HG03521 (cell line): ENCODE data around the gene CCDC33.

Experiments used
- ATAC-seq: cut with Tn5 transposase; IDR thresholded peaks from one replicate; pipeline ENCODE4 v1.9.1; 2021; ENCODE audit warnings: mild to moderate bottlenecking, moderate library complexity; ENCODE audit not compliant: unreplicated experiment

CCDC33 gene

DNA sequence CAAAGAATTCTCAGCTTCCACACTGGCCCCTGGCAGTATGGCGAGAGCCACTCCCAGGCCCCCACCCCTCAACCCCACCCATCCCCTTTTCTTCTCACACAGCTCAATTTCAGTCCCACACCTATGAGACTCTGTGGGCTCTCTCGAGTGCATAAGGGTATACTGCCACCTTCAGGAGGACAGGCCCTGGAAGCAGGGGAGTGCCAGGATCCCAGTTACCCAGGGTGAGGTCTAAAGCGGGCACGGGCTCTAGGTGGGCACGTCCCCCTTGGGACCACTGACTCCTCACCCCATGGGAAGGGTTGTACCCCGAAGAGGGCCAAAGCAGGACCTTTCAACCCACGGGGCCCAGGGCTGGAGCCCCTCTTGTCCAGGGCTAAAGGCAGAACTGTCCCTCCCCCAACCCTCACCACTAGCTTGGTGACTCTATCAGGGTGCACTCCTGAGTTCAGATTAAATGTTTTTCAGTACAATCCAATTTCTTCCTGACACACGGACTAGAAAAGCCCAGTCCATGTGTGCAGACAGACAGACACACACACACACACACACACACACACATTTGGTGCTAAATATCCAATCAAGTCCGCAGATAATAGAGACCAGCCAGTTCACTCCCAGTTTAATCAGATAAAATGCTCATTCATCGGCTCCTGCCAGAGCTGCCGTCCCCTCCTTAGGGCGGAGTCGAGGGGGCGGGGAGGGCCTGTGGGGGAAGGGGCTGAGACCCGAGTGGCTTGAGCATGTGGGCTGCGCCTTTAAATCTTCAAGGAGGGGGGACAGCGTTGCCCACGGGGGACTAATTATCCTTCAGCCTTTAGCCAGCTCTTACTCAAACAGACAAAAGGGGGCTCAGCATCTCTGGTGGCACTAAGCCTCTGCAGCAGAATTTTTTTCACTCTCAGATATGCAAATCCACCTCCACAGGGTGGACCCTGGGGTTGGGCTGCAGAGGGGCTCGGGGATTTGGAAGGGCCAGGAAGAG is 72.0 kb downstream of the CCDC33 start:
- no peak for ATAC-seq

DNA sequence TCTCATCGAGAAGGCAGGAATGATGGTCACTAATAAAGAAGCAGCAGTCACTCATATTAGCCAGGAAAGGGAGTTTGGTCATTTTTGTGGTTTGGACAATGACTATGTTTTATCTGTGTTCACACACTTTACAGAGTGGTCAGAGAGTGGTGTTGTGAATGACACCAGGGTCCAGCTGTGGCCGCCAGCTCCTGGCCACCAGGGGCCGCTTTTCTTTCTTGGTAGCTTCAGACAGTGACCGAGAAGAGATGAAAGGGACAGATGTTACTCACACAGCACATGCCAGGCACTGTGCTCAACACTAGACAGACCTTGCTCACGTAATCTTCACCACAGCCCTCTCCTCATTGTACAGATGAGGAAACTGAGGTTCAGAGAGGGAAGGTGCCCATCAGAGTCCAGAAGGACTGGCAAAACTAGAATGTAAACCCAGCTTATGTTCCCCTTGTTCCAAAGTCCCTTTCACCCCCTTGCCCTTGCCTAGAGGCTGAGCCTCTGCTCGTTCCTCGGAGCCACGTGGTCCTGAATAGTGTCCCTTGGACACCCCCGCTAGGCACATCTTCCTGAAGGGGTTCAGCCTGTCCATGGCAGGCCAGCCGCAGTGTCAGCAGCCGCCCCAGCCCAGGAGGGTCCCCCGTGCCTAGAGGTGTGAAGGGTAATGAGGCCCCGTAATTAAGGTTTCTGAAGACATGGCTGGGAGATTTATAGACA is 75.8 kb downstream of the CCDC33 start:
- no peak for ATAC-seq

DNA sequence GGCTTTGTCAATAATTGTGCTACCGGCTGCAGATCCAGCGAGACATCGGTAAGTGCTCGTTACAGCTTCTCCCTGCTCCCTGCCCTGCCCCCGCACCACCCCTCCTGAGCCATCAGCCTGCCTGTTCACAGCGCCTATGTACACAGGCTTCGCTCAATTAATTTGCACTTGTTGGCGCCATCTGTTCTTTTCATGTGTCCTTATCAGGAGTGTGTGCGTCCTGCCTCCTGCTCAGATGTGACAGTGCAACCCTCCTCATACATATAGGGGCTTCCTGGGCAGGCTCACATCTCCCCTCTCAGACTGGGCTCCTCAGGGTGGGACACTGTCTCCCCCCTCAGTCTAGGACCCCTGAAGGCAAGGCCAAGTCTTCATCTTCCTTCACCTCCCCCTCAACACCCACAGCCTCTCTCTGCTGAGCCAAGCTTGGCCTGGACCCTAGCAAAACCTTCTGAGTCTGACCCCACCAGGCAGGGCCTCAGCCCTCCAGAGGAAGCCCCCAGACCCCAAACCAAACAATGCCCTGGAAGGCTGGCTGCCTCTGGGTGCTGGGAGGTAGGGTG is 76.4 kb downstream of the CCDC33 start:
- ATAC-seq, result no peak

GRCh38 chr15:74313889-74314288 is 77.8 kb downstream of the CCDC33 start:
- ATAC-seq, result no peak

GRCh38 chr15:74314795-74315438 is 78.8 kb downstream of the CCDC33 start:
- ATAC-seq, result no peak

DNA sequence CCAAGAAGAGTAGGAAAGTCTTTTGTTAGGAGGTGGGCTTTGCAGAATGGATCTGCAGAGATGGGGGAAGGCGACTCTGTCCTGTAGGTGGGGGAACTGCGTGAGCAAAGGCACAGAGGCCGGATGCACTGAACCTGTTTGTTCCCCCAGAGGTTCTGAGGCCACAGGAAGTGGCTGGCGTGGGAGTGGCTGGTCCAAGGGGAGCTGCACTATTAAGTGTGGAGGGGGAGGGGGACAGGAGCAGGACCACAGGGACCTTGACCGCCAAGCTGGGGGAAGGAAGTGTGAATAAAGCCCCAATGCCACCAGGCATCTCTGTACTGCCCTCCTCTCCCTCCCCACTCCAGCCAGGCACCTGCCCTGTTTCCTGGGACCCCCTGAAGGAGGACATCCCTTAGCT is 79.5 kb downstream of the CCDC33 start:
- no peak for ATAC-seq

DNA sequence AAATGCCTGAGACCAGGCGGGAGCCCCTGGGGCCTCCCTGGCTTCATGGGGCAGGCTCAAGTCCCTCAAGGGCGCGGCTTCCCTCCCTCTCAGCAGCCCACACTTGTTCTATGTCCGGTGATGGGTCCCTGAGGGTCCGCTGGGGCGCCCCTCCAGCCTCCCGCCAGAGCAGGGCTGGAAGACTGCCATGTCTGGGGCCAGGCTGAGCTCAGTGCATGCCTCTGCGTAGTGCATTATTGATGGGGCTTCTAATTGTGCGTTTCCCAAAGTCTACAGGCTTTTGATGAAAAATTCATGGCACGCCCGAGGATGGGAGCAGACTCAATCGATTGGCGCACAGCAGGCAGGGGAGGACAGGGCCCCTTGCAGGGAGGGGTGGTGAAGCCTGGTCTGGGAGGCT is 80.0 kb downstream of the CCDC33 start:
- no peak for ATAC-seq

GRCh38 chr15:74317820-74318375 is 81.8 kb downstream of the CCDC33 start:
- ATAC-seq, result no peak

DNA sequence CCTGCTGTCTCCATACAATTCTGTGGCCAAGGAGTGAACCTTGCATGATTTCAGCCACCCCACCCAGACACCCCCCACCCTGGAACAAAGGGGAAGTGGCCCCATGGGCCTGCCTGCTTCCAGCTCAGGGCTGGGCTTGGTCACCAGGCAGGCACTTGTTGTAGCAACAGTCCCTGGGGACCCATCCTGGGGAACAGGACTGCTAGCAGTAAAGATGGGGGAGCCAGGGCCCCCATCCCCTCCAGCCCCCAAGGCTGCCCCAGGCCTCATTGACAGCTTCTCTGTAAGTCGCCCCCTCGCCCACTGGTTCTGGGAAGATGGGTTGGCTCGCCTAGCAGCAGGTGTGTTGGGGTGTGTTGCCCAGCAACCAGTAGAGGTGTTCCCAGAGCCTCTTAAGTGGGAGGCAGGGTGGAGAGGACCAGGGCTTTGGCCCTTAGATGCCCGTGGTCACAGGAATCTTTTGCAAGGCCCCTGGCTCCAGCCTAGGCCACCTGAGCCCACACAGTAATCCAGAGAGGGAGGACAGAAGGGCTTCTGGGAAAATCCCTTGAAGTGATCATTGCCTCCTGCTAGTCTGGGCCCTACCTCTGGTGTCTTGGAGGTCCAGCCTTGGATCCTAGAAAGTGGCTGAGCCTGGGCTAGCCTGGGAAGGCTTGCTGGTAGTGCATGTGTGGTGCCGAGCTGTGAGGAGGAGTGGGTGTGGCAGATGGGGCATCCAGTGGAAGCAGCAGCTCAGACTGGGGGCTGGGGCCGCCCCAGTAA is 82.4 kb downstream of the CCDC33 start:
- ATAC-seq, result no peak

GRCh38 chr15:74319138-74319460 is 83.0 kb downstream of the CCDC33 start:
- no peak for ATAC-seq

- ATAC-seq, result no peak
Observed at GRCh38 chr15:74319596-74320351, 83.6 kb downstream of the CCDC33 start.

GRCh38 chr15:74320352-74321247 is 84.5 kb downstream of the CCDC33 start:
- no peak for ATAC-seq

DNA sequence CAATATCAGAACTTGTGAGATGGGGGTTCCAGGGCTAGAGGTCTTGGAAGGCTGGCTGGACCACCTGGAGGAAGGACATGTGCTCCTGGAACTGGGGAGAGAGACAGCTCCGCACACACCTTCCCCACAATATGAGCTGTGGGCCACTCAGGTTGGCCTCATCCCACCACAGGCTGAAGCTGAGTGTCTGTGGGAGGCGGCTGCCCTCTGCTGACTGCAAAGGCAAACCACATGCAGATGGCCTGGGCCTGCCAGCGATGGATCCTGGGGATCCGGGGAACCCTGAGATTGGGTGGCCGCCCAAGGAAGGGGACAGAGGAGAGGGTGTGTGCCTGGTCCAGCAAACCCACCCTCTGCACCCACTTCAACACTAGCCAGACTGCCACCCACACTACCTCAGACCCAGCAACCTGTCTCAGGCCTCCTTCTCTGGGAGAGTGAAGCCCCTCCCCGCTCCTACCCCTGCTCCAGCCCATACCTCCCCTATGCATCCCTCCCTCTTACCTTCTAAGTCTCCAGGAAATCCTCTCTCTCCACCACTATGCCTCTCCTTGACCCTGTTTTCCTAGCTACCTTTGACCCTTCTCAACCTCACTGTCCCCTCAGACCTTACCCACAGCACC is 86.5 kb downstream of the CCDC33 start:
- no peak for ATAC-seq

GRCh38 chr15:74324714-74325113 is 88.6 kb downstream of the CCDC33 start:
- no peak for ATAC-seq

DNA sequence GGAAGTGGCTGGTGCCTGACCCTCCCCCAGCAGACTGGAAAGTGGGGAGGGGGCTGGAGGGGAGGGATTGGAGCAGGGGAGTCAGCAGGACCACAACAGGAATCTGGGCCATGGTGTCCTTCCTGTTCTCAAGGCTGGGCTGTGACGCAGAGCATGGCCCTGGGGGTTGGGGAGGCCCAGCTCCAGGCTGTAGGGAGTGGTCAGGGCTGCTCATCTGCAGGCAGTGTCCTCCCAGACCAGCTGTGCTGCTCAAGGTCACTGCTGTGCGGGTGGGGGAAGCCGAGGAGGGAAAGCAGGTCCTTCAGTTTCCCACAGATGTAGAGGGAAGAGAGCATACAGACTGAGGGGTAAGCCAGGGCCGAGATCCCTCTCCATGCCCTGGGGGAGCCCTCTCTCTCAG is 90.6 kb downstream of the CCDC33 start:
- ATAC-seq, result no peak

DNA sequence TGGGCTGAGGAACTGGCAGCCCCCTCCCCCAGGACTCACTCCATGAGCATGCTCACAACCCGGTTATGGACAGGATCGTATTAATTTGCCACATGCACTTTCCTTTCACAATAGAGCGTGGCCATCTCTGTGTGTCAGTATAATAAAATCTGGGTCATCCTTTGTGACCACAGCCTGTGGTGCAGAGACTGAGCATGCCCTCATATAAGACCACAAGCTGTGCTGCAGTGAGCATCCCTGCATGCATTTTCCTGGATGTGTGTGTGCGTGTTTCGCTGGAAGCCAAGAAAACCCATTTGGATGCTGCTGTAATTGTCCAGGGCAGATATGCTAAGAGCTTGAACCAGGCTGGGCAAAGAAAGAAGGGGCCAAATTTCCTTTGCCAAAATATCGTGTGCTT is 91.6 kb downstream of the CCDC33 start:
- no peak for ATAC-seq

DNA sequence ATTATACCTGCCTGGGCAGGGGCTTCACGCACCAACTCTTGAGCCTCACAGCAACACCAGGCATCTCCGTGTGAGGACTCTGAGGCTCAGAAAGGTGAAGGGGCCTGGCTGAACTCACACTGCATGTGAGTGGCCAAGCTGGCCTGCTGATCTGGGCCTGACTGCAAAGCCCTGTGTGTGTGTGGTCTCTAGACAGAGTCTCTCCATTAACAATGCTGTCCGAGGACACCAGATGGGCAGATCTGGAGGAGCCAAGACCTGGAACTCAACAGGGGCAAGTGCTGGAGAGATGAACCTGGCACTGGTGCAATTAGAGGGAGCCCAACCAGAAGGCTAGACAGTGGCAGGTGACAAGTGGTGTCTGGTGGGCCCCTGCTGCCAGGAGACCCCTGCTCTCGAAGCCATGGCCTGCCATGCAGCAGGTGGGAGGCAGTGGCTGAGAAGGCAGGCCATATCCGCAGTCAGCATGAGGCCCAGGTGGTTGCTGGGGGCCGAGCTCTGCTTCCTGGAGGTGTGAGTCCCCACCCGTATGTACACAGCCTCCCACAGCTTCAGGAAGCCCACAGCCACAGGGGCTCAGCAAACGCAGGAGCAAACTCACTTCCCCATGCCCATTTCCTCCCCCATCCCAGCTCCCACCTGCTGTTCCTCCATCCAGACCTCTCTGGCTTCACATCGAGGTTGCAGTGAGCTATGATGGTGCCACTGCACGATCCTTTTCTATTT is 92.4 kb downstream of the CCDC33 start:
- ATAC-seq, result no peak
